ENCODE measurements around the gene ITGBL1. TPM values are rescaled to one million over a fixed set of nuclear protein-coding genes. Genes with fewer than 3 reads are reported as not detected.

Gene ITGBL1
- total RNA-seq, 6 experiments from 2014 or later = 92.4 to 114 (median 105) TPM

- Mint-ChIP-seq H3K9me3 (no peaks in the 10 kb centered on the region), H3K4me3 (no peak overlapping the region)
Observed at GRCh38 chr13:101544979-101545378, 92.5 kb downstream of the ITGBL1 start.

DNA sequence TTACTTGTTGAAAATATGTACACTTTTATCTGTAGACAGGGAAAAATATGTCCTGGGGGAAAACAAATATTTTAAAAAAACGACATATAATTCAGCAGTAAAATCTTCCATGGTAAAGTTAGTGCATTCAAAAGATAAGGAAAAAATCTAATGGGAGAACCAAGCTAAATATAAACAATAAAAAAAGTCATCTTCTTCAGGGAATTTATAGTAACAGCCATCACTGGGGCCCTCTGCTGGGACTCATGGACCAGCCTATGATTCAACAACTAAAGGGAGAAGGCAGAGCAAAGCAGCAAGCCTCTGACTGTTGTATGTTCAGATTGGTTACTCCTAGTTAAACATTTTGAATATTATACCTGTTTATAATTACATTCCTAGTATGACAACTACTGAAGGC lies 93.0 kb downstream of the ITGBL1 start:
- H3K27ac Mint-ChIP-seq = peak overlapping the region; percentile 8; the same call in 1 of the 2 replicates
- H3K36me3 Mint-ChIP-seq (ENCODE audit: low read depth) = no peaks in the 10 kb centered on the region
- peaks cover 17% of the 10 kb centered on the region for H3K4me1 Mint-ChIP-seq (ENCODE audit: low read depth)
- DNase-seq = peak; percentile 25
- no peak overlapping the region for H3K4me3 Mint-ChIP-seq
- peak; percentile 60; the same call in 1 of the 2 replicates for TF ChIP-seq CTCF (IDR thresholded peaks at IDR 0.05)
- H3K27me3 Mint-ChIP-seq (ENCODE audit: insufficient read depth) = no peaks in the 10 kb centered on the region; the same call in none of the 2 replicates
- H3K9me3 Mint-ChIP-seq = no peaks in the 10 kb centered on the region

More at GRCh38 chr13:101544979-101545378, 92.5 kb downstream of the ITGBL1 start:
- Mint-ChIP-seq H3K27ac (peak overlapping the region; percentile 8; the same call in 1 of the 2 replicates), H3K27me3 (ENCODE audit: insufficient read depth) (no peaks in the 10 kb centered on the region; the same call in none of the 2 replicates), H3K36me3 (ENCODE audit: low read depth) (peaks cover 4% of the 10 kb centered on the region; the same call in 1 of the 2 replicates), H3K4me1 (ENCODE audit: low read depth) (peaks cover 14% of the 10 kb centered on the region)
- DNase-seq = no peak
- TF ChIP-seq CTCF (IDR thresholded peaks at IDR 0.05) = no peak

GRCh38 chr13:101552286-101552685 lies 99.8 kb downstream of the ITGBL1 start:
- TF ChIP-seq CTCF (IDR thresholded peaks at IDR 0.05) = no peak
- peak overlapping the region; percentile 72; the same call in 1 of the 2 replicates for H3K27ac Mint-ChIP-seq
- peaks cover 64% of the 10 kb centered on the region for H3K4me1 Mint-ChIP-seq (ENCODE audit: low read depth)
- no peak overlapping the region for H3K4me3 Mint-ChIP-seq
- H3K36me3 Mint-ChIP-seq (ENCODE audit: low read depth) = no peaks in the 10 kb centered on the region
- no peaks in the 10 kb centered on the region; the same call in 1 of the 2 replicates for H3K27me3 Mint-ChIP-seq (ENCODE audit: insufficient read depth)
- no peak for DNase-seq
- no peaks in the 10 kb centered on the region for H3K9me3 Mint-ChIP-seq

GRCh38 chr13:101552786-101553185 lies 100.3 kb downstream of the ITGBL1 start:
- Mint-ChIP-seq H3K27me3 (ENCODE audit: insufficient read depth) (no peaks in the 10 kb centered on the region; the same call in 1 of the 2 replicates), H3K27ac (peak overlapping the region; percentile 72), H3K9me3 (no peaks in the 10 kb centered on the region), H3K36me3 (ENCODE audit: low read depth) (no peaks in the 10 kb centered on the region), H3K4me1 (ENCODE audit: low read depth) (peaks cover 66% of the 10 kb centered on the region), H3K4me3 (no peak overlapping the region; the same call in 1 of the 2 replicates)
- no peak for TF ChIP-seq CTCF (IDR thresholded peaks at IDR 0.05)
- peak; percentile 55 for DNase-seq

GRCh38 chr13:101554420-101555125 lies 102.1 kb downstream of the ITGBL1 start:
- H3K27me3 Mint-ChIP-seq (ENCODE audit: insufficient read depth) = no peaks in the 10 kb centered on the region; the same call in 1 of the 2 replicates
- no peak for TF ChIP-seq CTCF (IDR thresholded peaks at IDR 0.05)
- H3K4me3 Mint-ChIP-seq = no peak overlapping the region
- H3K4me1 Mint-ChIP-seq (ENCODE audit: low read depth) = peaks cover 66% of the 10 kb centered on the region
- peak; percentile 24 for DNase-seq
- no peaks in the 10 kb centered on the region for H3K9me3 Mint-ChIP-seq
- H3K27ac Mint-ChIP-seq = peak overlapping the region; percentile 63
- H3K36me3 Mint-ChIP-seq (ENCODE audit: low read depth) = no peaks in the 10 kb centered on the region
